H1 (cell line): ENCODE results near the gene PACC1. TPM values are rescaled to one million over a fixed set of nuclear protein-coding genes. Genes with fewer than 3 reads are reported as not detected.

Experiments
- CTCF ChIA-PET: fragments of 300-600 bp; sonication (Branson Sonifier 250); formaldehyde crosslinking; loops from one replicate; lab custom pipeline; 2021; ENCODE audit not compliant: partially characterized antibody; lab: Charles Lee
- POLR2A ChIA-PET: fragments of 300-600 bp; sonication (Branson Sonifier 250); formaldehyde crosslinking; loops from one replicate; lab custom pipeline; 2021; ENCODE audit warnings: inconsistent platforms; ENCODE audit not compliant: partially characterized antibody; lab: Charles Lee
- DNase-seq, 2 experiments: peaks; one replicate each; pipeline versions ENCODE4 v3.0.0 to v3.0.0-alpha.2; 2010 to 2022; ENCODE audit warnings: low spot score in 2 of 2, low read depth in 1 of 2, mixed read lengths in 1 of 2
- FAIRE-seq: peaks from 2 replicates; lab custom pipeline; 2011; peaks lifted over from hg19 to GRCh38; lab: Jason Lieb, UNC
- H2AFZ ChIP-seq: 2 replicates; pipeline ENCODE4 v1.8.1; 2012; ENCODE audit warnings: low read length, inconsistent platforms
- H2AK5ac ChIP-seq: 2 replicates; pipeline ENCODE4 v1.6.1; 2013; ENCODE audit warnings: low read depth, low read length
- H2BK120ac ChIP-seq: replicated peaks from 2 replicates; pipeline ENCODE3; 2013; ENCODE audit warnings: low read depth, low read length, inconsistent platforms
- H2BK12ac ChIP-seq: 2 replicates; pipeline ENCODE4 v1.6.1; 2013; ENCODE audit warnings: low read depth, low read length
- H2BK15ac ChIP-seq: 2 replicates; pipeline ENCODE4 v1.6.1; 2013; ENCODE audit warnings: low read length
- H2BK20ac ChIP-seq: 2 replicates; pipeline ENCODE4 v1.6.1; 2013; ENCODE audit warnings: low read length
- H2BK5ac ChIP-seq: 2 replicates; pipeline ENCODE4 v1.6.1; 2013; ENCODE audit warnings: low read depth, low read length
- H3K14ac ChIP-seq: 2 replicates; pipeline ENCODE4 v1.6.1; 2013; ENCODE audit warnings: inconsistent platforms; ENCODE audit not compliant: insufficient read length
- H3K18ac ChIP-seq: 2 replicates; pipeline ENCODE4 v1.6.1; 2013; ENCODE audit warnings: low read length; ENCODE audit errors: extremely low read depth
- H3K23ac ChIP-seq: 2 replicates; pipeline ENCODE4 v1.6.1; 2013; ENCODE audit warnings: inconsistent platforms; ENCODE audit not compliant: insufficient read length
- H3K23me2 ChIP-seq: 2 replicates; pipeline ENCODE4 v1.6.1; 2013; ENCODE audit warnings: low read depth, low read length
- H3K27ac ChIP-seq: 2 replicates; pipeline ENCODE4 v1.6.1; 2011; ENCODE audit warnings: low read depth, low read length, inconsistent platforms
- H3K27me3 ChIP-seq, 4 experiments: replicated peaks in 1 of 4; 1 replicate in 1 of 4; 2 replicates in 3 of 4; pipeline versions ENCODE4 v1.6.1 to v1.8.1; 2011 to 2013; ENCODE audit warnings: low read length in 3 of 4, mild to moderate bottlenecking in 3 of 4, inconsistent platforms in 2 of 4, mixed read lengths in 2 of 4, moderate library complexity in 1 of 4; ENCODE audit not compliant: control insufficient read depth in 3 of 4, insufficient read depth in 3 of 4; ENCODE audit errors: extremely low read depth in 1 of 4
- H3K36me3 ChIP-seq, 4 experiments: 2 replicates each; pipeline versions ENCODE4 v1.6.1 to v1.8.1; 2011 to 2013; ENCODE audit warnings: mild to moderate bottlenecking in 4 of 4, low read length in 3 of 4, moderate library complexity in 2 of 4, control low read depth in 1 of 4, inconsistent platforms in 1 of 4; ENCODE audit not compliant: insufficient read depth in 4 of 4, control insufficient read depth in 2 of 4
- H3K4ac ChIP-seq: replicated peaks from 2 replicates; pipeline ENCODE3; 2013; ENCODE audit warnings: low read length, low read depth, mixed read lengths, inconsistent platforms; ENCODE audit not compliant: insufficient read length
- H3K4me1 ChIP-seq, 4 experiments: replicated peaks in 1 of 4; 1 replicate in 1 of 4; 2 replicates in 3 of 4; pipeline versions ENCODE4 v1.6.1 to v1.8.1; 2011 to 2013; ENCODE audit warnings: low read length in 3 of 4, inconsistent platforms in 2 of 4, mixed read lengths in 1 of 4; ENCODE audit not compliant: insufficient read depth in 4 of 4, control insufficient read depth in 3 of 4
- H3K4me2 ChIP-seq, 2 experiments: 2 replicates each; pipeline versions ENCODE4 v1.6.1 to v1.8.1; 2011 to 2013; ENCODE audit warnings: low read depth in 2 of 2, low read length in 2 of 2, control low read depth in 1 of 2, inconsistent platforms in 1 of 2, mild to moderate bottlenecking in 1 of 2; ENCODE audit not compliant: insufficient read depth in 1 of 2
- H3K4me3 ChIP-seq, 4 experiments: fragments of 200-600, 300-600 bp in 1 of 4; sonication (generic), shearing (Covaris generic), sonication (Bioruptor Twin) in 1 of 4; 2 replicates each; pipeline versions ENCODE4 v1.5.1 to v1.8.1; 2011 to 2016; ENCODE audit warnings: low read length in 4 of 4, low read depth in 3 of 4, control low read depth in 2 of 4, inconsistent platforms in 2 of 4, mild to moderate bottlenecking in 2 of 4, mixed read lengths in 1 of 4, moderate library complexity in 1 of 4; ENCODE audit not compliant: insufficient read depth in 2 of 4; ENCODE audit errors: extremely low read depth in 1 of 4
- H3K56ac ChIP-seq: replicated peaks from 2 replicates; pipeline ENCODE3; 2013; ENCODE audit warnings: low read depth, mild to moderate bottlenecking, mixed read lengths, low read length, inconsistent platforms; ENCODE audit not compliant: insufficient read length
- H3K79me1 ChIP-seq: 2 replicates; pipeline ENCODE4 v1.6.1; 2013; ENCODE audit warnings: low read depth, low read length, control low read depth
- H3K79me2 ChIP-seq, 2 experiments: 2 replicates each; pipeline versions ENCODE4 v1.6.1 to v1.8.1; 2012 to 2013; ENCODE audit warnings: low read length in 2 of 2, mild to moderate bottlenecking in 2 of 2, inconsistent platforms in 1 of 2; ENCODE audit not compliant: insufficient read depth in 2 of 2, control insufficient read depth in 1 of 2
- H3K9ac ChIP-seq, 4 experiments: replicated peaks in 1 of 4; 1 replicate in 1 of 4; 2 replicates in 3 of 4; pipeline versions ENCODE4 v1.6.1 to v1.8.1; 2011 to 2013; ENCODE audit warnings: low read depth in 3 of 4, low read length in 3 of 4, control low read depth in 2 of 4, mild to moderate bottlenecking in 2 of 4, moderate library complexity in 2 of 4, inconsistent platforms in 1 of 4; ENCODE audit errors: extremely low read depth in 1 of 4
- H3K9me3 ChIP-seq, 2 experiments: 2 replicates each; pipeline versions ENCODE4 v1.6.1 to v1.8.1; 2012 to 2013; ENCODE audit warnings: mild to moderate bottlenecking in 2 of 2, moderate library complexity in 2 of 2, control low read depth in 1 of 2, inconsistent platforms in 1 of 2, low read depth in 1 of 2, low read length in 1 of 2, mixed read lengths in 1 of 2; ENCODE audit not compliant: insufficient read depth in 2 of 2
- H4K20me1 ChIP-seq, 2 experiments: replicated peaks in 1 of 2; 2 replicates each; pipeline versions ENCODE3 to v1.8.1; 2011 to 2013; ENCODE audit warnings: inconsistent platforms in 2 of 2, low read length in 2 of 2, mild to moderate bottlenecking in 1 of 2; ENCODE audit not compliant: insufficient read depth in 2 of 2, control insufficient read depth in 1 of 2
- H4K5ac ChIP-seq: 2 replicates; pipeline ENCODE4 v1.6.1; 2013; ENCODE audit warnings: low read length, low read depth, mixed read lengths, inconsistent platforms; ENCODE audit not compliant: insufficient read length
- H4K8ac ChIP-seq: 2 replicates; pipeline ENCODE4 v1.8.0; 2013; ENCODE audit warnings: mild to moderate bottlenecking, moderate library complexity, low read length, inconsistent platforms; ENCODE audit not compliant: insufficient read depth; ENCODE audit errors: extremely low read depth
- H4K91ac ChIP-seq: replicated peaks from 2 replicates; pipeline ENCODE3; 2013; ENCODE audit warnings: low read length, mixed read lengths, inconsistent platforms; ENCODE audit not compliant: insufficient read length
- BCL11A ChIP-seq, 2 experiments: IDR thresholded peaks; one replicate each; pipeline ENCODE4 v1.6.1; 2011; ENCODE audit warnings: low read depth in 2 of 2, low read length in 2 of 2, mild to moderate bottlenecking in 2 of 2
- FOSL1 ChIP-seq: IDR thresholded peaks from 2 replicates; pipeline ENCODE4 v1.6.1; 2011; ENCODE audit warnings: mild to moderate bottlenecking, low read depth, low read length, moderate library complexity; ENCODE audit not compliant: insufficient read depth
- GABPA ChIP-seq: IDR thresholded peaks from 2 replicates; pipeline ENCODE4 v1.6.1; 2011; ENCODE audit warnings: mild to moderate bottlenecking, low read length, moderate library complexity, borderline replicate concordance; ENCODE audit not compliant: insufficient read depth
- HDAC2 ChIP-seq, 2 experiments: fragments of 300-600 bp in 1 of 2; sonication (generic) in 1 of 2; IDR thresholded peaks; 2 replicates each; pipeline ENCODE4 v1.6.1; 2011 to 2012; ENCODE audit warnings: low read depth in 2 of 2, low read length in 2 of 2, mild to moderate bottlenecking in 2 of 2, moderate library complexity in 2 of 2, borderline replicate concordance in 1 of 2, inconsistent platforms in 1 of 2
- JUN ChIP-seq: IDR thresholded peaks from 2 replicates; pipeline ENCODE4 v1.6.1; 2011; ENCODE audit warnings: low read depth, mild to moderate bottlenecking, improper control_type of control experiment, low read length
- NRF1 ChIP-seq: IDR thresholded peaks from 2 replicates; pipeline ENCODE4 v1.6.1; 2011; ENCODE audit warnings: mild to moderate bottlenecking, low read depth, low read length, improper control_type of control experiment
- POU5F1 ChIP-seq: IDR thresholded peaks from 2 replicates; pipeline ENCODE4 v1.6.1; 2011; ENCODE audit warnings: low read depth, mild to moderate bottlenecking, low read length, moderate library complexity
- SP2 ChIP-seq: IDR thresholded peaks from 2 replicates; pipeline ENCODE4 v1.6.1; 2012; ENCODE audit warnings: mild to moderate bottlenecking, low read length, inconsistent platforms
- SRF ChIP-seq: IDR thresholded peaks from 2 replicates; pipeline ENCODE4 v1.6.1; 2011; ENCODE audit warnings: mild to moderate bottlenecking, low read depth, low read length, moderate library complexity
- SUZ12 ChIP-seq: fragments of 200-600 bp; sonication (generic); IDR thresholded peaks from 2 replicates; pipeline ENCODE4 v1.6.1; 2012; ENCODE audit warnings: mild to moderate bottlenecking, inconsistent platforms, low read length, moderate library complexity, mixed read lengths
- TAF1 ChIP-seq: IDR thresholded peaks from 2 replicates; pipeline ENCODE4 v1.6.1; 2011; ENCODE audit warnings: mild to moderate bottlenecking, low read depth, low read length
- TEAD4 ChIP-seq: IDR thresholded peaks from 2 replicates; pipeline ENCODE4 v1.6.1; 2012; ENCODE audit warnings: low read depth, low read length, inconsistent platforms, mixed read lengths
- WGBS, 2 experiments: shearing (Covaris generic) in 1 of 2; methylation state at CpG; one replicate each; pipeline versions ENCODE4 v1.1.6 to v1.1.7; 2013 to 2015; ENCODE audit warnings: low lambda C conversion rate in 2 of 2, mixed read lengths in 2 of 2, inconsistent platforms in 1 of 2, low coverage in 1 of 2, missing lambda C conversion rate in 1 of 2; ENCODE audit not compliant: insufficient replicate concordance in 2 of 2, insufficient coverage in 1 of 2, insufficient read length in 1 of 2; ENCODE audit errors: extremely low coverage in 1 of 2, missing lambda C conversion rate in 1 of 2; 5-methylcytosine and 5-hydroxymethylcytosine counted together
- polyA plus RNA-seq, 7 experiments: library from polyadenylated mRNA; depleted of rRNA in 3 of 7; stranded (reverse) in 5 of 7; unstranded in 2 of 7; fragments of >200 nt in 5 of 7; fragments of 200-250 nt in 2 of 7; gene quantifications; 1 replicate in 5 of 7; 2 replicates in 1 of 7; 4 replicates in 1 of 7; pipeline versions ENCODE4 v1.2.1 to v1.2.3, GENCODE V29; 2011 to 2013; ENCODE audit warnings: missing spikeins in 2 of 7, mixed read lengths in 2 of 7
- total RNA-seq: library from RNA; stranded (reverse); fragmentation: NEBNext Ultra II Directional; extraction: Animal tissue kit (Norgen Biotek cat#: 25700); gene quantifications from 2 replicates; pipeline ENCODE4 v1.2.1, GENCODE V29; 2021

Gene PACC1
- total and polyA plus RNA-seq, 2 of the 8 experiments (the other 6 are each of a cell fraction or from before 2014, with no cell fraction given), result 18.8 to 23.5 TPM

GRCh38 chr1:212410231-212410820 lies 4.4 kb downstream of the PACC1 start:
- ChIA-PET CTCF (interaction anchor here (3.2 kb wide), 1 partner anchor 46 kb away, joined by 11 read pairs; no protein-coding TSS in a partner anchor), POLR2A (interaction anchor here (1.2 kb wide), 1 partner anchor 33 kb away, joined by 3 read pairs; no protein-coding TSS in a partner anchor)
- peaks cover 0 to 16% of the 10 kb centered on the region in 2 experiments for H4K20me1 ChIP-seq
- no peak overlapping the region for H2BK120ac ChIP-seq
- H2AFZ ChIP-seq, result no peak overlapping the region
- no peak overlapping the region for H3K9ac ChIP-seq
- H3K27me3 ChIP-seq, result no peaks in the 10 kb centered on the region; a peak in 1 of 7 replicates
- no peak for FAIRE-seq
- H3K4me2 ChIP-seq, result no peak overlapping the region
- peaks cover 6% of the 10 kb centered on the region for H3K23me2 ChIP-seq
- no peak overlapping the region for H2AK5ac ChIP-seq
- H3K18ac ChIP-seq, result no peak overlapping the region
- H3K4ac ChIP-seq, result no peak overlapping the region
- no peak overlapping the region for H3K4me3 ChIP-seq
- peaks cover 0 to 14% of the 10 kb centered on the region in 2 experiments; a peak in 3 of 4 replicates for H3K79me2 ChIP-seq
- H4K8ac ChIP-seq, result no peak overlapping the region
- H2BK5ac ChIP-seq, result no peak overlapping the region
- H2BK20ac ChIP-seq, result no peak overlapping the region
- no peak overlapping the region for H3K23ac ChIP-seq
- peaks cover 9% of the 10 kb centered on the region; the same call in 1 of the 2 replicates for H3K79me1 ChIP-seq
- H3K14ac ChIP-seq, result no peak overlapping the region
- no peak overlapping the region for H2BK12ac ChIP-seq
- H3K27ac ChIP-seq, result no peak overlapping the region
- WGBS, 2 experiments, result 89% methylated on average over 8 of the region's 8 CpGs; no CpG with 5 or more reads in 1 of the 2 experiments
- H3K9me3 ChIP-seq, result no peaks in the 10 kb centered on the region
- DNase-seq, result no peak
- H4K91ac ChIP-seq, result no peak overlapping the region
- peaks cover 1 to 12% (median 7%) of the 10 kb centered on the region in 4 experiments; a peak in 6 of 7 replicates for H3K4me1 ChIP-seq
- no peak overlapping the region for H3K56ac ChIP-seq
- H4K5ac ChIP-seq, result no peak overlapping the region
- peaks cover 19 to 47% (median 40%) of the 10 kb centered on the region in 4 experiments for H3K36me3 ChIP-seq
- H2BK15ac ChIP-seq, result no peak overlapping the region
- no peak for TF ChIP-seq NRF1
- no peak for TF ChIP-seq BCL11A (IDR thresholded peaks at IDR 0.05; ENCODE audit: low read depth in 2 of 2, low read length in 2 of 2)
- TF ChIP-seq FOSL1, result no peak
- TF ChIP-seq HDAC2 (IDR thresholded peaks at IDR 0.05; ENCODE audit: borderline replicate concordance in 1 of 2, low read depth in 2 of 2, low read length in 2 of 2), result no peak
- TF ChIP-seq TAF1, result no peak
- TF ChIP-seq GABPA, result no peak
- no peak for TF ChIP-seq TEAD4
- TF ChIP-seq SRF, result no peak
- no peak for TF ChIP-seq JUN
- TF ChIP-seq SUZ12, result no peak
- no peak for TF ChIP-seq SP2
- TF ChIP-seq POU5F1, result no peak
